Kidney epithelial cell (primary cell): ENCODE measurements around the gene FLNB. TPM values are rescaled to one million over a fixed set of nuclear protein-coding genes. Genes with fewer than 3 reads are reported as not detected.

ENCODE experiments used
- DNase-seq: peaks from one replicate; pipeline ENCODE4 v3.0.0-alpha.2; 2010; ENCODE audit warnings: low read depth
- H3K27me3 ChIP-seq: 2 replicates; pipeline ENCODE4 v1.6.0; 2011; ENCODE audit warnings: low read length; ENCODE audit not compliant: control insufficient read depth, insufficient read depth
- H3K36me3 ChIP-seq: 2 replicates; pipeline ENCODE4 v1.5.1; 2011; ENCODE audit warnings: low read length; ENCODE audit not compliant: control insufficient read depth, insufficient read depth
- H3K4me3 ChIP-seq: 2 replicates; pipeline ENCODE4 v1.5.1; 2011; ENCODE audit warnings: low read depth, mild to moderate bottlenecking, control low read depth, low read length
- total RNA-seq: library from RNA; depleted of rRNA; stranded (reverse); fragments of >200 nt; gene quantifications from 2 replicates; pipeline ENCODE4 v1.2.3, GENCODE V29; 2015
- TF ChIP-seq, protein P1 (sequence below): IDR thresholded peaks from 2 replicates; pipeline ENCODE4 v1.5.1; 2011; ENCODE audit warnings: mild to moderate bottlenecking, moderate library complexity, low read length, control low read depth, inconsistent platforms; ENCODE audit not compliant: insufficient read depth, poor library complexity, severe bottlenecking

The FLNB gene
- total RNA-seq, 1 donor from 2014 or later: 536 TPM

DNA sequence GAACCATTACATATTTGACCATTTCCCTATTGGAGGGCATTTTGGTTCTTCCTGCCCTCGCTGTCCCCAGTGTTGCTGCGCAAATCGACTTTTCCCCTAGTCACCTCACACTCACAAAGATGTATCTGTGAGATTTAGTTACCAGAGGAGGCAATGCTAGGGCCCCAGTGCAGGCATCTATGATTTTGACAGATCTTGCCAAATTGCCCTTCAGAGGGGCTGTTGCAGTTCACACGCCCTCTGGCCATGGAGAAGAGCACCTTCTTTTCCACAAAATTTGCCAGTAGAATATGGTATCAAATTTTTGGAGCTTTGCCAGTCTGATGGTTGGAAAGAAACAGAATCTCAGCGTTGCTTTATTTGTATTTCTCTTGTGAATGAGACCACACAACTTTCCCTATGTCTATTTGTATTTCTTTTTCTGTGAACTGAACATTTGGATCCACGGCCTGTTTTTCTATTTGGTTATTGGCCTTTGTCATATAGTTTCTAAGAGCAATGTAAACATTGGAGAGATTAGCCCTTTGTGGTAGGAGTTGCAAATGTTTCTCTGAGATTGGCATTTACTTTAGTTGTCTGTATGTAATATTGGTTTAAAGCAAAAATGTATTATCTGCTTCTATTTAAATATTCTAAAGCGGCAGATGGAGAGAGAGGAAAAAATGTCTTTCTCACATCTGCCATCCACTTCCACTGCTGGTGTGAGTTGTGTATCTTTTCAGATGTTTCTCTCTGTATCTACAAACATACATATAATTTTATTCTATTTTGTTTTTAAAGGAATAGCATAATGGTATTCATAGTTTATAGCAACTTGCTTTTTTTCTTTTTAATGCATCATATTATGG, 136.5 kb downstream of the FLNB start:
- DNase-seq: no peak
- H3K27me3 ChIP-seq: no peaks in the 10 kb centered on the region
- no peak overlapping the region for H3K4me3 ChIP-seq
- H3K36me3 ChIP-seq: peaks cover 10% of the 10 kb centered on the region
- TF ChIP-seq, protein P1, sequence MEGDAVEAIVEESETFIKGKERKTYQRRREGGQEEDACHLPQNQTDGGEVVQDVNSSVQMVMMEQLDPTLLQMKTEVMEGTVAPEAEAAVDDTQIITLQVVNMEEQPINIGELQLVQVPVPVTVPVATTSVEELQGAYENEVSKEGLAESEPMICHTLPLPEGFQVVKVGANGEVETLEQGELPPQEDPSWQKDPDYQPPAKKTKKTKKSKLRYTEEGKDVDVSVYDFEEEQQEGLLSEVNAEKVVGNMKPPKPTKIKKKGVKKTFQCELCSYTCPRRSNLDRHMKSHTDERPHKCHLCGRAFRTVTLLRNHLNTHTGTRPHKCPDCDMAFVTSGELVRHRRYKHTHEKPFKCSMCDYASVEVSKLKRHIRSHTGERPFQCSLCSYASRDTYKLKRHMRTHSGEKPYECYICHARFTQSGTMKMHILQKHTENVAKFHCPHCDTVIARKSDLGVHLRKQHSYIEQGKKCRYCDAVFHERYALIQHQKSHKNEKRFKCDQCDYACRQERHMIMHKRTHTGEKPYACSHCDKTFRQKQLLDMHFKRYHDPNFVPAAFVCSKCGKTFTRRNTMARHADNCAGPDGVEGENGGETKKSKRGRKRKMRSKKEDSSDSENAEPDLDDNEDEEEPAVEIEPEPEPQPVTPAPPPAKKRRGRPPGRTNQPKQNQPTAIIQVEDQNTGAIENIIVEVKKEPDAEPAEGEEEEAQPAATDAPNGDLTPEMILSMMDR: no peak

DNA sequence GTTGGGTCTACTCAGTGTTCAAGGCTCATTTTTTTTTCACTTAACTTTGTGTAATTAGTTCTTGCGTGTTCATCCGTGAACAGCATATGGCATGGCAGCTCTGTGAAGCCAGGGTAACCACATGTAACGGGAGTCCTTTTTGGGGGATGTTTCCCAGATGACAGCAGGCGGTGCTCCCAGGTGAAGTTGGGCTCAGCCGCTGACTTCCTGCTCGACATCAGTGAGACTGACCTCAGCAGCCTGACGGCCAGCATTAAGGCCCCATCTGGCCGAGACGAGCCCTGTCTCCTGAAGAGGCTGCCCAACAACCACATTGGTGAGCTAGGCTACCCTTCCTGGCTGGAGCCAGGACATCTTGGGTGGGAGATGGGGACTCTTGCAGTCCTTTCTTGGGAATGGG, 139.8 kb downstream of the FLNB start:
- Histone ChIP-seq H3K27me3 (no peaks in the 10 kb centered on the region), H3K36me3 (peaks cover 5% of the 10 kb centered on the region), H3K4me3 (no peak overlapping the region)
- DNase-seq: no peak
- TF ChIP-seq, protein P1: no peak

DNA sequence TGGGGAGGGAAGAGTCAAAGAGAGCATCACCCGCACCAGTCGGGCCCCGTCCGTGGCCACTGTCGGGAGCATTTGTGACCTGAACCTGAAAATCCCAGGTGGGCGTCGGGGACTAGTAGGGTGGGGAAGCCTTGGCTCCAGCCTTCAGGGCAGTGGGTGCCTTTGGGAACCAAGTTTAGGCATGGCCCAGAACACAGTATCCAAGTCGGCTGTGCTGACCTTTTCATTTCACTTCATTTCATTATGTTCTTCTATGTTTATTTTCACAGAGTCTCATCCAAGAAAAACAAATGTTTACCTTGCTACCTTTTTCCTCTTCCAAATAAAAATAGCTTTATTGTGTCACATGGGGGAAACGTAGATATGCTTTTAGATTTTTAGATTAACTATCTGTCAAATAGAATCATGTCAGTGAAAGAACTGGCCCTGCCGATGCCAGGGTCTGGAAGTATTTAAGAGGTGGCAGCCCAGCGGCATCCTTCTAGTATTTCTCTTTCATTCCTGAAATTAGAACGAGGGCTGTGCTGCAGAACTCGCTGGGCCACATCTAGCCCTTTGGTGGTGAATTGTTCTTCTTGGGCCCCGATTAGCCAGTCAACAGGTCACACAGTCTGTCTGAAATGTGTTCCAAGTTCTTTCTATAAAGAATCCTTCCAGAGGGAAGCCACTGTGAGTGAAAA, 142.0 kb downstream of the FLNB start:
- Histone ChIP-seq H3K4me3 (no peak overlapping the region), H3K36me3 (peaks cover 4% of the 10 kb centered on the region), H3K27me3 (no peaks in the 10 kb centered on the region)
- no peak for DNase-seq
- TF ChIP-seq, protein P1: no peak

DNA sequence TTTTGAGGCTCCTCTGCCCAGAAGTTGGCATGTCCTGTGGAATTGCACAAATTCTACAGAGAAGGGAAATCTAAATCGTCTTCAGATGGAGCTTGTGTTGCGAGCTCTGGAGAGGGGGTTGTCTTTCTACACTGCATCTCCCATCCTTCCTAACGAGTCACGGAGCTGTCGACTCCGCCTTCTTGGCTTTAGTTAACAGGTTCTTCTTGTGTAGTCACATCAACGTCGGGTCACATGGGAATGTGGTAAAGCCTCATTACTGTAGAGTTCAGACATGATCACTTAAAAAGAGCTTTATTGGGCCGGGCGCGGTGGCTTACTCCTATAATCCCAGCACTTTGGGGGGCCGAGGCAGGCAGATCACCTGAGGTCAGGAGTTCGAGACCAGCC, 142.6 kb downstream of the FLNB start:
- no peak overlapping the region for H3K4me3 ChIP-seq
- TF ChIP-seq, protein P1: no peak
- H3K36me3 ChIP-seq: peaks cover 3% of the 10 kb centered on the region
- DNase-seq: no peak
- H3K27me3 ChIP-seq: no peaks in the 10 kb centered on the region

DNA sequence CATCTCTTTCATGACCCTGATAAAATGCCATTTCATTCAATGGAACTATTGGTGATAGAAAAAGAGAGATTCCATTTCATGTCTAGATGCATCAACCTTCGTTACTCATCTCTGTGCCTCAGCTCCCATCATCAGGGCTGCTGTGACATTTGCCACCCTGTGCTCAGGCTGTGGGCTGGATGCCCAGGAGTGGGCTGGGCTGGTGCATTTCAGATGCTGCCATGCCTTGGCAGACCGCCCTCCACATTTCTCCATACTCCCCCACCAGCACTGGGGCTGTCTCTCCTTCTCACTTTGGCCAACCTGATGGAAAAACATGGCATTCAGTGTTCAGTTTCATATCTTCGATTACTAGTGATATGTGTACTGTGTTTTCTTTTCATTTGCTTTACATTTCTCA, 143.4 kb downstream of the FLNB start:
- peaks cover 4% of the 10 kb centered on the region for H3K36me3 ChIP-seq
- H3K4me3 ChIP-seq: no peak overlapping the region
- no peaks in the 10 kb centered on the region for H3K27me3 ChIP-seq
- no peak for DNase-seq
- TF ChIP-seq, protein P1: no peak
